ENCODE data around the gene GABRR1. TPM values are rescaled to one million over a fixed set of nuclear protein-coding genes. Genes with fewer than 3 reads are reported as not detected.

The GABRR1 gene
- total RNA-seq (0.27 TPM in 1 of 2 replicates, not detected in the other), polyA plus RNA-seq (0.60 TPM in 1 of 2 replicates, not detected in the other)

GRCh38 chr6:89217299-89217910 lies at the start of gene GABRR1:
Gene GABRR1, minus strand, starts transcription at chr6:89217358. Its CDS starts 36 bp downstream, at chr6:89217322.
- H3K4me3 ChIP-seq = no peak within 1 kb of the TSS
- no peak within 1 kb of the TSS for H2AFZ ChIP-seq
- H3K27me3 ChIP-seq = no peaks in the 10 kb centered on the region
- no peaks in the 10 kb centered on the region for H4K20me1 ChIP-seq (ENCODE audit: insufficient read depth, poor library complexity, severe bottlenecking)
- H3K4me2 ChIP-seq = no peak within 1 kb of the TSS
- TF ChIP-seq, protein P1, sequence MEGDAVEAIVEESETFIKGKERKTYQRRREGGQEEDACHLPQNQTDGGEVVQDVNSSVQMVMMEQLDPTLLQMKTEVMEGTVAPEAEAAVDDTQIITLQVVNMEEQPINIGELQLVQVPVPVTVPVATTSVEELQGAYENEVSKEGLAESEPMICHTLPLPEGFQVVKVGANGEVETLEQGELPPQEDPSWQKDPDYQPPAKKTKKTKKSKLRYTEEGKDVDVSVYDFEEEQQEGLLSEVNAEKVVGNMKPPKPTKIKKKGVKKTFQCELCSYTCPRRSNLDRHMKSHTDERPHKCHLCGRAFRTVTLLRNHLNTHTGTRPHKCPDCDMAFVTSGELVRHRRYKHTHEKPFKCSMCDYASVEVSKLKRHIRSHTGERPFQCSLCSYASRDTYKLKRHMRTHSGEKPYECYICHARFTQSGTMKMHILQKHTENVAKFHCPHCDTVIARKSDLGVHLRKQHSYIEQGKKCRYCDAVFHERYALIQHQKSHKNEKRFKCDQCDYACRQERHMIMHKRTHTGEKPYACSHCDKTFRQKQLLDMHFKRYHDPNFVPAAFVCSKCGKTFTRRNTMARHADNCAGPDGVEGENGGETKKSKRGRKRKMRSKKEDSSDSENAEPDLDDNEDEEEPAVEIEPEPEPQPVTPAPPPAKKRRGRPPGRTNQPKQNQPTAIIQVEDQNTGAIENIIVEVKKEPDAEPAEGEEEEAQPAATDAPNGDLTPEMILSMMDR (IDR thresholded peaks at IDR 0.05; ENCODE audit: poor library complexity) = no peak
- no peaks in the 10 kb centered on the region for H3K9me3 ChIP-seq (ENCODE audit: low read depth)
- 56% methylated on average over 10 of the region's 10 CpGs for WGBS (ENCODE audit: low lambda C conversion rate, missing lambda C conversion rate)
- no peaks in the 10 kb centered on the region for H3K9me2 ChIP-seq (replicated peaks; ENCODE audit: insufficient read depth)
- no peaks in the 10 kb centered on the region for H3K4me1 ChIP-seq (ENCODE audit: insufficient read depth)
- no peaks in the 10 kb centered on the region for H3K79me2 ChIP-seq
- no peak within 1 kb of the TSS for H3K27ac ChIP-seq
- no peak for DNase-seq (ENCODE audit: low spot score)
- H3K36me3 ChIP-seq (replicated peaks; ENCODE audit: insufficient read depth, low read depth) = no peaks in the 10 kb centered on the region

DNA sequence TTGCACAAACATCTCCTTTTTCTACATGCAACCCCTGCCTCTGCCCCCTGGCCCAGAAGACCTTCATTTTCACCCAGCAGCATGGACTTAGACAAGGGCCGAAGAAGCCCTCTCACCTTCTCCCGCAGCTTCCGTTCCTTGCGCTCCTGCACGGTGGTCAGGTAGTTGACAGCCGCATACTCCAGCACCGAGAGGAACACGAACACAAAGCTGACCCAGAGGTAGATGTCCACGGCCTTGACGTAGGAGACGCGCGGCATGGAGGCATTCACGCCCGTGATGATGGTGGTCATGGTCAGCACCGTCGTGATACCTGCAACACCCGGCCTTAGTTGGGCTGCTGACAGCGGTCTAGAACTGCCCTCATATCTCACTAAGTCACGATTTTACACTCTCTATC lies 47.1 kb upstream of the GABRR1 start:
- H3K4me2 ChIP-seq = no peak overlapping the region
- H2AFZ ChIP-seq = no peak overlapping the region
- no peaks in the 10 kb centered on the region for H3K9me3 ChIP-seq (ENCODE audit: low read depth)
- no peak overlapping the region for H3K27ac ChIP-seq
- DNase-seq (ENCODE audit: low spot score) = no peak
- H3K27me3 ChIP-seq = no peaks in the 10 kb centered on the region
- no peaks in the 10 kb centered on the region for H4K20me1 ChIP-seq (ENCODE audit: insufficient read depth, poor library complexity, severe bottlenecking)
- no peaks in the 10 kb centered on the region for H3K9me2 ChIP-seq (replicated peaks; ENCODE audit: insufficient read depth)
- H3K4me1 ChIP-seq (ENCODE audit: insufficient read depth) = peaks cover 6% of the 10 kb centered on the region
- no peak overlapping the region for H3K4me3 ChIP-seq
- H3K79me2 ChIP-seq = no peaks in the 10 kb centered on the region
- TF ChIP-seq, protein P1 (IDR thresholded peaks at IDR 0.05; ENCODE audit: poor library complexity) = no peak
- TF ChIP-seq EZH2phosphoT487 (IDR thresholded peaks at IDR 0.05; ENCODE audit: low read depth, severe bottlenecking, unreplicated experiment) (no peak), EZH2 (IDR thresholded peaks at IDR 0.05; ENCODE audit: borderline replicate concordance) (no peak)
- no peaks in the 10 kb centered on the region for H3K36me3 ChIP-seq (replicated peaks; ENCODE audit: insufficient read depth, low read depth)
- 98% methylated on average over 20 of the region's 20 CpGs for WGBS (ENCODE audit: low lambda C conversion rate, missing lambda C conversion rate)

GRCh38 chr6:89260832-89261231 lies 43.7 kb upstream of the GABRR1 start:
- DNase-seq (ENCODE audit: low spot score) = peak; percentile 60
- Histone ChIP-seq H3K79me2 (no peaks in the 10 kb centered on the region), H3K36me3 (replicated peaks; ENCODE audit: insufficient read depth, low read depth) (no peaks in the 10 kb centered on the region), H4K20me1 (ENCODE audit: insufficient read depth, poor library complexity, severe bottlenecking) (no peaks in the 10 kb centered on the region), H3K27ac (no peak overlapping the region), H3K9me2 (replicated peaks; ENCODE audit: insufficient read depth) (no peaks in the 10 kb centered on the region), H3K4me1 (ENCODE audit: insufficient read depth) (peaks cover 6% of the 10 kb centered on the region), H3K27me3 (no peaks in the 10 kb centered on the region), H3K4me2 (peak overlapping the region; percentile 13), H2AFZ (no peak overlapping the region), H3K9me3 (ENCODE audit: low read depth) (no peaks in the 10 kb centered on the region), H3K4me3 (no peak overlapping the region)
- TF ChIP-seq, protein P1 (IDR thresholded peaks at IDR 0.05; ENCODE audit: poor library complexity) = no peak
- TF ChIP-seq EZH2phosphoT487 (IDR thresholded peaks at IDR 0.05; ENCODE audit: low read depth, severe bottlenecking, unreplicated experiment) = no peak
- WGBS (ENCODE audit: low lambda C conversion rate, missing lambda C conversion rate) = 19% methylated on average over 5 of the region's 5 CpGs

Data from hepatocyte (in vitro differentiated cells).